Measurements from ENCODE around the gene RCCD1.
"Not testable (repeated sequence)": the region's sequence is repeated elsewhere in the genome, so short reads cannot be mapped to it uniquely, and the experiment has no call there.

RCCD1 gene

GRCh38 chr15:90954712-90955623 is at the start of gene RCCD1:
RCCD1 (plus strand) TSS chr15:90954884; CDS start chr15:90956735, 1,851 bp downstream.
- DNase-seq, result peak; percentile 99

GRCh38 chr15:90905306-90906180 is 49.1 kb upstream of the RCCD1 start:
- DNase-seq, result no peak

- no peak for DNase-seq
Observed at GRCh38 chr15:90906181-90906849, 48.4 kb upstream of the RCCD1 start.

- DNase-seq, result no peak
Observed at GRCh38 chr15:90907051-90907660, 47.5 kb upstream of the RCCD1 start.

GRCh38 chr15:90907838-90908507 is 46.7 kb upstream of the RCCD1 start:
- DNase-seq, result no peak

- DNase-seq, result not testable (repeated sequence)
Observed at GRCh38 chr15:90909449-90909848, 45.2 kb upstream of the RCCD1 start.

GRCh38 chr15:90909976-90910375 is 44.7 kb upstream of the RCCD1 start:
- DNase-seq, result no peak

- no peak for DNase-seq
Observed at GRCh38 chr15:90910441-90911301, 44.0 kb upstream of the RCCD1 start.

- no peak for DNase-seq
Observed at GRCh38 chr15:90911302-90911623, 43.4 kb upstream of the RCCD1 start.

GRCh38 chr15:90911906-90912769 is 42.5 kb upstream of the RCCD1 start:
- no peak for DNase-seq

- DNase-seq, result no peak
Observed at GRCh38 chr15:90912770-90913075, 42.0 kb upstream of the RCCD1 start.

- no peak for DNase-seq
Observed at GRCh38 chr15:90913398-90913944, 41.2 kb upstream of the RCCD1 start.

- no peak for DNase-seq
Observed at GRCh38 chr15:90914305-90915080, 40.2 kb upstream of the RCCD1 start.

- DNase-seq, result no peak
Observed at GRCh38 chr15:90915216-90915807, 39.4 kb upstream of the RCCD1 start.

- DNase-seq, result no peak
Observed at GRCh38 chr15:90915808-90916440, 38.8 kb upstream of the RCCD1 start.

GRCh38 chr15:90916461-90916860 is 38.2 kb upstream of the RCCD1 start:
- DNase-seq, result no peak

- DNase-seq, result no peak
Observed at GRCh38 chr15:90917569-90917968, 37.1 kb upstream of the RCCD1 start.

GRCh38 chr15:90918034-90918788 is 36.5 kb upstream of the RCCD1 start:
- DNase-seq, result no peak
